ENCODE results near the gene CUL1. TPM values are rescaled to one million over a fixed set of nuclear protein-coding genes. Genes with fewer than 3 reads are reported as not detected.

The CUL1 gene
- total RNA-seq, 1 experiment from 2014 or later = 49.2 TPM

- BruUV-seq (replicated peaks) = no TSS peak
- no peak for TF ChIP-seq CTCF (IDR thresholded peaks at IDR 0.05; ENCODE audit: unreplicated experiment)
- no peaks in the 10 kb centered on the region for H3K27me3 Mint-ChIP-seq (ENCODE audit: insufficient read depth, unreplicated experiment)
- intact Hi-C loops (cut with micrococcal nuclease) = no loop called here
- no peak for DNase-seq (ENCODE audit: unreplicated experiment)
- H3K27ac Mint-ChIP-seq (ENCODE audit: low read depth, unreplicated experiment) = no peak overlapping the region
- peaks cover 52% of the 10 kb centered on the region for H3K4me1 Mint-ChIP-seq (ENCODE audit: insufficient read depth, unreplicated experiment)
- H3K4me3 Mint-ChIP-seq (ENCODE audit: unreplicated experiment) = no peak overlapping the region
- ChIA-PET POLR2A (no interaction called here), CTCF (interaction anchor here (0.5 to 2.3 kb wide), 2 partner anchors 23 to 93 kb away, joined by 3 to 7 read pairs; no protein-coding TSS in a partner anchor)
- H3K36me3 Mint-ChIP-seq (ENCODE audit: insufficient read depth, unreplicated experiment) = peaks cover 6% of the 10 kb centered on the region
- no peaks in the 10 kb centered on the region for H3K9me3 Mint-ChIP-seq (ENCODE audit: unreplicated experiment)
These were observed 24.5 kb downstream of the CUL1 start for GRCh38 chr7:148723166-148723559.

- Mint-ChIP-seq H3K36me3 (ENCODE audit: insufficient read depth, unreplicated experiment) (peaks cover 6% of the 10 kb centered on the region), H3K27ac (ENCODE audit: low read depth, unreplicated experiment) (no peak overlapping the region), H3K9me3 (ENCODE audit: unreplicated experiment) (no peaks in the 10 kb centered on the region), H3K27me3 (ENCODE audit: insufficient read depth, unreplicated experiment) (no peaks in the 10 kb centered on the region), H3K4me1 (ENCODE audit: insufficient read depth, unreplicated experiment) (peaks cover 49% of the 10 kb centered on the region), H3K4me3 (ENCODE audit: unreplicated experiment) (no peak overlapping the region)
- CTCF ChIA-PET = no interaction called here
- intact Hi-C loops (cut with micrococcal nuclease) = no loop called here
- no TSS peak for BruUV-seq (replicated peaks)
- POLR2A ChIA-PET = interaction anchor here (0.6 kb wide), 1 partner anchor 471 kb away, joined by 3 read pairs; the partner anchor contains the start of gene ZNF282
- TF ChIP-seq CTCF (IDR thresholded peaks at IDR 0.05; ENCODE audit: unreplicated experiment) = no peak
- no peak for DNase-seq (ENCODE audit: unreplicated experiment)
These were observed 25.1 kb downstream of the CUL1 start for GRCh38 chr7:148723846-148724245.

- intact Hi-C loops (cut with micrococcal nuclease) = no loop called here
- no peak for DNase-seq (ENCODE audit: unreplicated experiment)
- no peak overlapping the region for H3K27ac Mint-ChIP-seq (ENCODE audit: low read depth, unreplicated experiment)
- H3K4me3 Mint-ChIP-seq (ENCODE audit: unreplicated experiment) = no peak overlapping the region
- H3K4me1 Mint-ChIP-seq (ENCODE audit: insufficient read depth, unreplicated experiment) = peaks cover 39% of the 10 kb centered on the region
- no peaks in the 10 kb centered on the region for H3K9me3 Mint-ChIP-seq (ENCODE audit: unreplicated experiment)
- no TSS peak for BruUV-seq (replicated peaks)
- no peaks in the 10 kb centered on the region for H3K27me3 Mint-ChIP-seq (ENCODE audit: insufficient read depth, unreplicated experiment)
- CTCF ChIA-PET = interaction anchor here (0.5 to 0.7 kb wide), 2 partner anchors 255 to 466 kb away, joined by 3 read pairs; no protein-coding TSS in a partner anchor
- no peak for TF ChIP-seq CTCF (IDR thresholded peaks at IDR 0.05; ENCODE audit: unreplicated experiment)
- POLR2A ChIA-PET = interaction anchor here (0.7 kb wide), 1 partner anchor 145 kb away, joined by 3 read pairs; no protein-coding TSS in a partner anchor
- H3K36me3 Mint-ChIP-seq (ENCODE audit: insufficient read depth, unreplicated experiment) = peaks cover 22% of the 10 kb centered on the region
These were observed 27.7 kb downstream of the CUL1 start for GRCh38 chr7:148726385-148726784.

GRCh38 chr7:148727501-148728278, 29.0 kb downstream of the CUL1 start:
- TF ChIP-seq CTCF (IDR thresholded peaks at IDR 0.05; ENCODE audit: unreplicated experiment) = no peak
- intact Hi-C loops (cut with micrococcal nuclease) = no loop called here
- Mint-ChIP-seq H3K36me3 (ENCODE audit: insufficient read depth, unreplicated experiment) (peaks cover 35% of the 10 kb centered on the region), H3K4me3 (ENCODE audit: unreplicated experiment) (no peak overlapping the region), H3K9me3 (ENCODE audit: unreplicated experiment) (no peaks in the 10 kb centered on the region), H3K4me1 (ENCODE audit: insufficient read depth, unreplicated experiment) (peaks cover 29% of the 10 kb centered on the region), H3K27me3 (ENCODE audit: insufficient read depth, unreplicated experiment) (no peaks in the 10 kb centered on the region), H3K27ac (ENCODE audit: low read depth, unreplicated experiment) (no peak overlapping the region)
- ChIA-PET CTCF (interaction anchor here (0.6 to 1.1 kb wide), 4 partner anchors 27 to 153 kb away, joined by 3 to 6 read pairs (median 4); no protein-coding TSS in a partner anchor), POLR2A (interaction anchor here (0.5 to 1.6 kb wide), 4 partner anchors 15 to 255 kb away, joined by 3 to 5 read pairs (median 4); no protein-coding TSS in a partner anchor)
- BruUV-seq (replicated peaks) = no TSS peak
- no peak for DNase-seq (ENCODE audit: unreplicated experiment)

All from MCF 10A (cell line).